Measurements from ENCODE around the gene ACKR1.

DNA sequence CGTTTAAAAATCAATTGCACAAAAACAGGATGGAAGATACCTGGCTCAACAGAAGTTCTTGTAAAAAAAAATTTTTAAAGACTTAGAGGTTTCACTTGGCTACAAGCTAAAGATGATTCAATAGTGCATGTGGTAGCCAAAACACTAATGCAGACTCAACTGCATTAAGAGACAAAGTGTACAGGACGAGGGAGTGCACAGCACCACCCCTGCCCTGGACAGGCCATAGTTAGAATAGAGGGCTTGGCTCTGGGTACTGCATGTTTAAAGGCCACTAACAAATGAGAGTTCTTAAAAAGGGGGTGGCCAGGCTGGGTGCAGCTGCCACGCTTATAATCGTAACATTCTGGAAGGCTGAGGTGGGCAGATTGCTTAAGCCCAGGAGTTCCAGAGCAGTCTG is 7.9 kb downstream of the ACKR1 start:
- TF ChIP-seq, protein P1, sequence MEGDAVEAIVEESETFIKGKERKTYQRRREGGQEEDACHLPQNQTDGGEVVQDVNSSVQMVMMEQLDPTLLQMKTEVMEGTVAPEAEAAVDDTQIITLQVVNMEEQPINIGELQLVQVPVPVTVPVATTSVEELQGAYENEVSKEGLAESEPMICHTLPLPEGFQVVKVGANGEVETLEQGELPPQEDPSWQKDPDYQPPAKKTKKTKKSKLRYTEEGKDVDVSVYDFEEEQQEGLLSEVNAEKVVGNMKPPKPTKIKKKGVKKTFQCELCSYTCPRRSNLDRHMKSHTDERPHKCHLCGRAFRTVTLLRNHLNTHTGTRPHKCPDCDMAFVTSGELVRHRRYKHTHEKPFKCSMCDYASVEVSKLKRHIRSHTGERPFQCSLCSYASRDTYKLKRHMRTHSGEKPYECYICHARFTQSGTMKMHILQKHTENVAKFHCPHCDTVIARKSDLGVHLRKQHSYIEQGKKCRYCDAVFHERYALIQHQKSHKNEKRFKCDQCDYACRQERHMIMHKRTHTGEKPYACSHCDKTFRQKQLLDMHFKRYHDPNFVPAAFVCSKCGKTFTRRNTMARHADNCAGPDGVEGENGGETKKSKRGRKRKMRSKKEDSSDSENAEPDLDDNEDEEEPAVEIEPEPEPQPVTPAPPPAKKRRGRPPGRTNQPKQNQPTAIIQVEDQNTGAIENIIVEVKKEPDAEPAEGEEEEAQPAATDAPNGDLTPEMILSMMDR (IDR thresholded peaks at IDR 0.05; ENCODE audit: low read length), result no peak
- TF ChIP-seq EZH2 (IDR thresholded peaks at IDR 0.05; ENCODE audit: borderline replicate concordance, low read length), result no peak

Data from OCI-LY1 (cell line).